ENCODE data around the gene BCL2L13.
"Not testable (repeated sequence)": the region's sequence is repeated elsewhere in the genome, so short reads cannot be mapped to it uniquely, and the experiment has no call there.

BCL2L13 gene

GRCh38 chr22:17754233-17754925 lies 115.8 kb downstream of the BCL2L13 start:
- ChIA-PET POLR2A (no interaction called here), CTCF (interaction anchor here (1.0 to 3.1 kb wide), 3 partner anchors 11 to 13 kb away, joined by 4 to 36 read pairs (median 4); no protein-coding TSS in a partner anchor)
- H3K4me3 ChIP-seq (ENCODE audit: low read depth, low read length): no peak overlapping the region
- TF ChIP-seq, protein P1, sequence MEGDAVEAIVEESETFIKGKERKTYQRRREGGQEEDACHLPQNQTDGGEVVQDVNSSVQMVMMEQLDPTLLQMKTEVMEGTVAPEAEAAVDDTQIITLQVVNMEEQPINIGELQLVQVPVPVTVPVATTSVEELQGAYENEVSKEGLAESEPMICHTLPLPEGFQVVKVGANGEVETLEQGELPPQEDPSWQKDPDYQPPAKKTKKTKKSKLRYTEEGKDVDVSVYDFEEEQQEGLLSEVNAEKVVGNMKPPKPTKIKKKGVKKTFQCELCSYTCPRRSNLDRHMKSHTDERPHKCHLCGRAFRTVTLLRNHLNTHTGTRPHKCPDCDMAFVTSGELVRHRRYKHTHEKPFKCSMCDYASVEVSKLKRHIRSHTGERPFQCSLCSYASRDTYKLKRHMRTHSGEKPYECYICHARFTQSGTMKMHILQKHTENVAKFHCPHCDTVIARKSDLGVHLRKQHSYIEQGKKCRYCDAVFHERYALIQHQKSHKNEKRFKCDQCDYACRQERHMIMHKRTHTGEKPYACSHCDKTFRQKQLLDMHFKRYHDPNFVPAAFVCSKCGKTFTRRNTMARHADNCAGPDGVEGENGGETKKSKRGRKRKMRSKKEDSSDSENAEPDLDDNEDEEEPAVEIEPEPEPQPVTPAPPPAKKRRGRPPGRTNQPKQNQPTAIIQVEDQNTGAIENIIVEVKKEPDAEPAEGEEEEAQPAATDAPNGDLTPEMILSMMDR (IDR thresholded peaks at IDR 0.05; ENCODE audit: insufficient read depth, low read length, missing control alignments): peak; percentile 32
- DNase-seq (ENCODE audit: low read depth, low spot score): no peak

DNA sequence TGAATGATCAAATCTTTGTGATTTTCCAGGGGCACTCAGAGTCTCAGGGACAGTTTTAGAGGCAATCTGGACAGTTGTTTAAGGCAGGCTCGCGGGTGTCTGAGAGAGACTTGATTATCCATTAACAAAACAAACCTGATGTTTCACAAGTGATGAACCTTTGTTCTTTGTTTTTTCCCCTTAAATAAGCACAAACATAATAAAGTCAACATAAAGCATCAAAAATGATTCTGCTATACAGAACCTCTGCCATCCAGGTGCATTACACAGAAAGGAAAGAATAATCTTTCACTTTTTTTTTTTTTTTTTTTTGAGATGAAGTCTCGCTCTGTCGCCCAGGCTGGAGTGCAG lies 122.6 kb downstream of the BCL2L13 start:
- no peak for DNase-seq (ENCODE audit: low read depth, low spot score)
- CTCF ChIA-PET: interaction anchor here (1.1 to 2.4 kb wide), 3 partner anchors 9 to 26 kb away, joined by 3 to 14 read pairs (median 3); no protein-coding TSS in a partner anchor
- no peak overlapping the region for H3K4me3 ChIP-seq (ENCODE audit: low read depth, low read length)
- TF ChIP-seq, protein P1 (IDR thresholded peaks at IDR 0.05; ENCODE audit: insufficient read depth, low read length, missing control alignments): no peak
- POLR2A ChIA-PET: no interaction called here

DNA sequence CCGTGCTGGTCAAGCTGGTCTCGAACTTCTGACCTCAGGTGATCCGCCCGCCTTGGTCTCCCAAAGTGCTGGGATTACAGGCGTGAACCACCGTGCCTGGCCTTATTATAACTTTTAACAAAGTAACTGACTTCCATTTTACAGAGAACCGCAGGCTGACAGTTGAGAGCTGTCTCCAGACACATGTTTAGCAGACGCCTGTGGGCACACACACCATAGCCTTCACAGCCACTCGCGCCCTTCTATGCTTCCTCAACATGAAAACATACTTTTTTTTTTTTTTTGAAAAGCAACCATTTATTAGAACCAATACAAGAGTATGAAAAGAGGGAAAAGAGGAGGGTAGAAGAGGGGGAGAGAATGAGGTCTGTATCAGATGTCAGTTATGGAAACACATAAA lies 124.9 kb downstream of the BCL2L13 start:
- CTCF ChIA-PET: interaction anchor here (1.0 to 6.3 kb wide), 2 partner anchors 9 to 20 kb away, joined by 5 to 49 read pairs; no protein-coding TSS in a partner anchor
- H3K4me3 ChIP-seq (ENCODE audit: low read depth, low read length); DNase-seq (ENCODE audit: low read depth, low spot score); POLR2A ChIA-PET: not testable (repeated sequence)

DNA sequence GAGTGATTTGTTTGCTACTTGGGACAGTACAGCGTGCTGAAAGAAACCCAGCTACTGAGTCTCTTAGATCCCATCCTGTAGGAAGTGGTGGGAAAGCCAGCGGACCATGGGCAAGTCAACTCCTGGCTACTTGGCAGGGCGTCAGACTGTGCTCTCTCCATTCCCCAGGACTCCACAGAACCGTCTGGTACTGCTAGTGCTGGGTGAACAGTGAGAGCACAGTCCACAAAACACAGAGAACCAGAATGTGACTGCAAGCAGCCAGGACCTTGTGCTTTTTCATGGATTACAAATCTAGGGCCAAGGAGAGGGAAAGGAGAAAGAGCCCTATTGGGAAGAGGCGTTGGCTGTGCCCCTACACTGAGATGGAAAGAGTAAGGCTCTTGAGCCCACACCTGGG lies 125.5 kb downstream of the BCL2L13 start:
- CTCF ChIA-PET: interaction anchor here (6.3 kb wide), 1 partner anchor 20 kb away, joined by 49 read pairs; no protein-coding TSS in a partner anchor
- no peak for DNase-seq (ENCODE audit: low read depth, low spot score)
- TF ChIP-seq, protein P1 (IDR thresholded peaks at IDR 0.05; ENCODE audit: insufficient read depth, low read length, missing control alignments): no peak
- POLR2A ChIA-PET: no interaction called here
- H3K4me3 ChIP-seq (ENCODE audit: low read depth, low read length): no peak overlapping the region

DNA sequence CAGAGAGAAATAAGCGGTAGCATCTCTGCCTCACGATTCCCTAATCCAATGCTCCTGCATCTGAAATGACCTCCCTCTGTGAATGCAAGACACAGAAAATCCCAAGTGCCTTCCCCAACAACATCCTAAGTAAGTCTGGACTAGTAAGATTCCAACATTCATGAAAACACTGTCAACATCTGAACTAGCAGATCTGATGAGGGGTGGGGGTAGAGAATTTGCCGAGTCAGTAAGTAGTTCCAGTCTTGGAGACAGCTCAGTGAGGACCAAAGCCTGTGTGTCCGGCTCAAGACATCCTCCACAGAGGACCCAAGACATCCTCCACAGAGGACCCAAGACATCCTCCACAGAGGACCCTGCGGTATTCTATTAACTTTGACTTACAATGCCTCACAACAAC lies 126.3 kb downstream of the BCL2L13 start:
- CTCF ChIA-PET: interaction anchor here (1.2 to 6.3 kb wide), 3 partner anchors 13 to 593 kb away, joined by 3 to 49 read pairs (median 5); no protein-coding TSS in a partner anchor
- POLR2A ChIA-PET; DNase-seq (ENCODE audit: low read depth, low spot score); H3K4me3 ChIP-seq (ENCODE audit: low read depth, low read length): not testable (repeated sequence)

GRCh38 chr22:17767233-17768065 lies 128.9 kb downstream of the BCL2L13 start:
- no peak for DNase-seq (ENCODE audit: low read depth, low spot score)
- POLR2A ChIA-PET: no interaction called here
- TF ChIP-seq, protein P1 (IDR thresholded peaks at IDR 0.05; ENCODE audit: insufficient read depth, low read length, missing control alignments): no peak
- CTCF ChIA-PET: interaction anchor here (1.0 to 6.3 kb wide), 2 partner anchors 24 to 33 kb away, joined by 3 to 49 read pairs; no protein-coding TSS in a partner anchor
- H3K4me3 ChIP-seq (ENCODE audit: low read depth, low read length): no peak overlapping the region

DNA sequence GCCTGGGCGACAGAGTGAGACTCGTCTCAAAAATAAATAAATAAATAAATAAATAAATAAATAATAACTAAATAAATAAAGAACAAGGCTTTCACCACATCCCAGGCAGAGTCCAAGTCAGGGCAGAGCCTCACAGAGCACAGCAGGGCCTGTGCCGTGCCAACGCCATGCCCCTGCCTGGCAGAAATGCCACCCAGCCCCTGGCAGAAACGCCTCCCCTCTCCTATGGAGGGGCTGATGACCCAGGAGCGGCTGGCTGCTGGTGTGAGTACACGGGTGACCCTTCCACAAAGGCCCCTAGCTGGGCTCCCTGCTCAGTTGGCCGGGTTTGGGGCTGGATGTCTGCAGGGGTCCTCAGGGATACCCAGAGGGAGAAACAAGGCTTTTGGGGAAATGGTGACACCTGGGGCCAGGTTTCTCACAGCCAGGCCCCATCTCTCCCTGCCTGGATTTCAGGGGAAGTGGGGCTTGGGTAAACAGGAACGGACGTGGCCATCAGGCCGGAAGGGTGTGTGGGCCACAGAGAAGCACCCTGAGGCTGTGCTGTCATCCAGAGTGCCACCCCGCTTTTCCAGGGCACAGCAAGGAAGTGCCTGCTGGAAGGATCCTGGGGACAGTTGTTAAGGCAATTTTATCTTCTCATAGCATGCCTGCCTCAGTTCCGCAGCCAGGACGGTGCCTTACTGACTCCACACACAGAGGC lies 130.6 kb downstream of the BCL2L13 start:
- no peak for DNase-seq (ENCODE audit: low read depth, low spot score)
- CTCF ChIA-PET: no interaction called here
- no peak overlapping the region for H3K4me3 ChIP-seq (ENCODE audit: low read depth, low read length)
- TF ChIP-seq, protein P1 (IDR thresholded peaks at IDR 0.05; ENCODE audit: insufficient read depth, low read length, missing control alignments): no peak
- POLR2A ChIA-PET: no interaction called here
